Stimulated activated CD4-positive, alpha-beta T cell treated with anti-CD3 and anti-CD28 coated beads, Interleukin-1b, Interleukin-23, amount 100 ng/mL, for 48 hours (primary cell): ENCODE results near the gene TREML1.
"Not testable (repeated sequence)": the region's sequence is repeated elsewhere in the genome, so short reads cannot be mapped to it uniquely, and the experiment has no call there.

Experiments used
- DNase-seq: peaks from one replicate; pipeline ENCODE4 v3.0.0-alpha.2; 2020

The TREML1 gene

GRCh38 chr6:41135062-41135832 is 18.9 kb downstream of the TREML1 start:
- DNase-seq: no peak

GRCh38 chr6:41132254-41132653 is 21.9 kb downstream of the TREML1 start:
- no peak for DNase-seq

DNA sequence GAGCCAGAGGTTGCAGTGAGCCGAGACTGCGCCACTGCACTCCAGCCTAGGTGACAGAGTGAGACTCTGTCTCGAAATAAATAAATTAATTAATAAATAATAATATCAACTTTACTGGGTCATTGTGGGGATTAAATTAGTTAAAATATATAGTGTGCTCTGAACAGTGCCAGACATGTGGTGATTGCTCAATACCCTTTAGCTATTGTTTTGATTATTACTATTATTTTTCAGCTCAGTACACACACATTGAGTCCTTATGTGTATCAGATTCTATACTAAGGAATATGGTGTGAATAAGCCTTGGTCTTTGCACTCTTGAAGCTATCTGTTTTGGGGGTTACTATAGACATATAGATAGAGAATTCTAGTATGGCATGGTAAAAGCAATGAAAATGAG is 28.9 kb downstream of the TREML1 start:
- no peak for DNase-seq

DNA sequence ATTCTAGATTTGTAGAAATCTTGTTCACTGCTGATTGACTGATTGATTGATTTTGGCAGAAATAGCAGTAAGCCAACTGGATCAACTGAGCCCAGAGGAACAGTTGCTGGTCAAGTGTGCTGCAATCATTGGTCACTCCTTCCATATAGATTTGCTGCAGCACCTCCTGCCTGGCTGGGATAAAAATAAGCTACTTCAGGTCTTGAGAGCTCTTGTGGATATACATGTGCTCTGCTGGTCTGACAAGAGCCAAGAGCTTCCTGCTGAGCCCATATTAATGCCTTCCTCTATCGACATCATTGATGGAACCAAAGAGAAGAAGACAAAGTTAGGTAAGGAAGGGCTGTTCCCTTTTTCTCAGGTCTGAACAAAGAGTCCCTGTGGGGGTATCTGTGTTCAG is 31.2 kb downstream of the TREML1 start:
- no peak for DNase-seq

DNA sequence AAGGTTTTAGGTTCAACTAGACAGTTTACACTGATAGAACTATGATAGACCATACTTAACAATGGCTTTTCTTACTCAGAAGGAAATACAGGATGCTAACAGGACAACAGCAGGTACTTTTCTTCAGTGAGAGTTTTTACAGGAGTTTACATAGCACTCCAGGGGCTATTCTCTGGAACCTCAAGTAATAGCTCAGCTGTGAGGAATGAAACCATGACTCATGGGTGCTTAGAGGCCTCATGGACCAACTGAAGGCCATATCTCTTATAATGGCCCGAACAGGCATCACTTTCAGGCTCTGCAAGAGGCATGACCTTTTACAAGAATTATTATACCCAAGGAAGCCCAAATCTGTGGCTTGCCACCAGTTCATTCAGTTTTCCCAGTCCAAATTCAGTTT is 31.8 kb downstream of the TREML1 start:
- no peak for DNase-seq

DNA sequence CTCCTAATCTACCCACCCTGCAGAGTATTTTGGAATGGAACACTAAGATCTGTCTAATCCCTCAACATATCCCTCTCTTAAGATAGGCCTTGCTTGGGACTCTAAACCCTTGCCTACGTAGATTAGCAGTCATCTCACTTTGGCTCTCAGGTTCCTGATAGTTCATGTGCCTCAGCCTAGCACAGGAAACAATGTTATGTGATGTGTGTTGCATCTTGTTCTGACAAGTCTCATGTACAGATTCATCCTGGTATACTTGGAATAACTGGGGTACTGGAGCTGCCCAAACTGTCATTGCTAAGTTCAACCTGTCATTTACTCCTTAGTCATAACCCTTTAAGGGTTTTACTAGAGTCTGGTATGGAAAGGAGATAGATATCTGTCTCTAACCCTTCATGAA is 34.1 kb downstream of the TREML1 start:
- no peak for DNase-seq

DNA sequence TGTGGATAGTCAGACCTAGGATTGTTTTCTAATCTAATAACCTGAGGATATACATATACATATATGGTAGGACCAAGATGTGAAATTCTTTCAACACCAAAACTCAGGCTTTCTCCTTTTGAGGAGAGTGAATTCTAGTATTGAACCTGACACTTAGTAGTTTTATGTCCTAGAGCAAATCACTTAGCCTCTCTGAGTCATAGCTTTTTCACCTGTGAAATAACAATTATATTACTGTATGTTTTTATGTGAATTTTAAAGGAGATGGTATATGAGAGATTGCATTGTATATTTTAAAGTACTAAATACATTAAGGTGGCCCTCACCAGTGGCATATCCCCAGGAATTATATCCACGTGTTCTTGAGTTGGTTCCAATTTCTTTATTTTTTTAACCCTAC is 34.6 kb downstream of the TREML1 start:
- DNase-seq: no peak

DNA sequence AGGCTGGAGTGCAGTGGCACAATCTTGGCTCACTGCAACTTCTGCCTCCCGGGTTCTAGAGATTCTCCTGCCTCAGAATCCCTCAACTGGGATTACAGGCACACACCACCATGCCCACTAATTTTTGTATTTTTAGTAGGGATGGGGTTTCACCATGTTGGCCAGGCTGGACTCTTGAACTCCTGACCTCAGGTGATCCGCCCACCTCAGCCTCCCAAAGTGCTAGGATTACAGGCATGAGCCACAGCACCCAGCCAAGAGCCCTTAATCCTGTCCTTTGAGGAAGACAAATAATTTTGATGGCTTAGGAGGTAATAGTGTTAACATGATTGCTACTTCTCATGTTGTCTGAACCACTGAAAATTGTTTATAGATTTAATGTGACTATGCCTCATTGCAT is 39.1 kb downstream of the TREML1 start:
- not testable (repeated sequence) for DNase-seq

DNA sequence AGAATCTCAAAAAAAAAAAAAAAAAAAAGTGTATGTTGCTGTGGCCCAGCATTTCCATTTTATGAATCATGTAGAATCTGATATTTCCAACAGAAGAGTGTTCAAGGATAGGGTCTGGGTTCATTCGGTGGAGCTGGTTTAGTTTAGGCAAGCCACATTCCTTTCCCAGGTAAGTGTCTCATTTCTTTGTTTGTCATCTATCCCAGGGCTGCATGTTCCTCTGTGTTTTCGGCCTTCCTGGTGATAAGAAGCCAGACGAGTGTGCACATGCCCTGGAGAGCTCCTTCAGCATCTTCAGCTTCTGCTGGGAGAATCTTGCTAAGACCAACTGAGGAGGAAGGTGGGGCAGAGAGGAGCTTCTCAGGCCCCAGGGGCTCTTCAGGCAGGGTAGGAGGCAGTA is 43.1 kb downstream of the TREML1 start:
- DNase-seq: no peak

DNA sequence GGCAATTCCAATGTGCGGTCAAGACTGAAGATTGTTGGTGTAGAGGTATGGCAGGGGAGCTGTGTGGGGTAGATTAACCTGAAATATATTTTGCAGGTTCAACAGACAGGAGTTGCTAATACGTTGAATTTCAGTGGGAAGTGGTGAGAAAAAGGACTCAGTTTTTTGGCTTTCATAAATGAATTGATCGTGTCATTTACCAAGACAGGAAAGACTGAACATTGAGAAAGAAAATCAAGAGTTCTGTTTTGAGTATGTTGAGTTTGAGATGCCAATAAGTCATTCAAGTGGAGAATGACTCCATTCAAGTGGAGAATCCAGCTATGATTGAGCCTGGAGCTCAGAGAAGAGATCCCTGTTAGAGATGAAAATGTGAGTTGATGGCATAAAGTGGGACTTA is 50.3 kb downstream of the TREML1 start:
- DNase-seq: no peak

DNA sequence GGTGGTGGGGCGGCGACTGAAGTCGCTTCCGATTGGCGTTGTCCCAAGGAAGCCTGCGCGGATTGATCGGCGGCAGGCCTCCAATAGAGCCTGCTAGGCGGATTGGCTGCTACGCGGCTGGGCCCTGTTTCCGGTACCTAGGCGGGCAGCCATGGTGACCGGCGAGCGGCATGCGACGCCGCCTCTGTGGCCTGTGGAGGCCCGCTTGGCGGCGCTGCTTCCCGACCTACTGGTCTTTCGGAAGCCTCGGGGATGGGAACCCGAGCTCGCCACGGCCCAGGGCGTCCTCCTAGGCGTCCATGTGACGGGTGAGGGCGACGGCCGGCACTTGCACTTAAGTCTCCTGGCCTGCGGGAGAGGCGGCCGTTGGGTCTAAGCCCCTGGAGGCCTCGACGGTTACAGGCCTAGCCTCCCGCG is 53.3 kb downstream of the TREML1 start:
- no peak for DNase-seq
